Measurements from ENCODE around the gene APLP2. TPM values are rescaled to one million over a fixed set of nuclear protein-coding genes. Genes with fewer than 3 reads are reported as not detected.
A peak's percentile ranks its signal among the peaks of the same experiment; 100 is the strongest.

Gene APLP2
- total and polyA plus RNA-seq, 9 of the 15 experiments (the other 6 are each of a cell fraction or from before 2014, with no cell fraction given): 17.4 to 164 (median 118) TPM

DNA sequence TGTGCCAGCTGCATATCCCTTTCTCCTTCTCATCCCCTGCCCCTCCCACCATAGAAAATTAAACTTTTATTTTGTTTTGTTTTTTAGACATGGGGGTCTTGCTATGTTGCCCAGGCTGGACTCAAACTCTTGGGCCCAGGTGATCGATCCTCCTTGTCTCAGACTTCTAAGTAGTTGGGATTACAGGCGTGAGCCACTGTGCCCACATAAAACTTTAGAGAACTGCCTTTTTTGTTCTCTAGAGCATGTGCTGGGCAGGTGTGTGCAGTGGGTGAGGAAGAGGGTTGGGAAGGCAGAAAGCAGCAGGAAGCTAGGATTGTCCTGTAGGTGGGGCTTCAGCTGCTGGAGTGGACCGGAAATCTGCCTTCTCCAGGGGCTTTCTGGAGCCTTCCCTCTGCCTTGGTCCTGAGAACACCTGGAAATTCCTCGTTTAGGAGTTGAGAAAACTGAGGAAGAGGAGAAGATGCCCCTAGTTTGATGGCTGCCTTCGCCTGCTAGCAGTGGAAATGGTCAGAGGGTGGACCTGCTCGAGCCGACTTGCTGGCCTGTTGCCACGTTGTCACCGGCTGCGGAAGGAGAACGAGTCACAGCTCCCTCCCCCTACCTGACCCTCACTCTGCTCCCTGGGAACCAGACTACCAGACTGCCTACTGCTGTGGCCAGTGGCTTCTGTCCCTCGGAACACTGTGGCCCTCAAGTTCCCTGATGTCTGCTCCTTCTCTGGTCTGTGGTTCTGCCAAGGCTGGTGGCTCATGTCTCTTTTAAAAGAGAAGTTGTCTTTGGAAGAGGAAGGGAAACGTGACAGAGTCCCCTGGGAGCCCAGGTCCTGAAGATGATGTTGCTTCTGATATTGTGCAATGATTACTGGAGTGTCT is 93.9 kb downstream of the APLP2 start (continued):
- TF ChIP-seq, protein P1, sequence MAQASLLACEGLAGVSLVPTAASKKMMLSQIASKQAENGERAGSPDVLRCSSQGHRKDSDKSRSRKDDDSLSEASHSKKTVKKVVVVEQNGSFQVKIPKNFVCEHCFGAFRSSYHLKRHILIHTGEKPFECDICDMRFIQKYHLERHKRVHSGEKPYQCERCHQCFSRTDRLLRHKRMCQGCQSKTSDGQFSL (CRISPR knock-in tag; IDR thresholded peaks at IDR 0.05): no peak
- TF ChIP-seq, protein P1 (tag; IDR thresholded peaks at IDR 0.05): no peak
- no peak for TF ChIP-seq ZKSCAN3 (CRISPR knock-in tag; IDR thresholded peaks at IDR 0.05)
- no peak for TF ChIP-seq FOSL1 (tag; conservative IDR thresholded peaks at IDR 0.05)
- no peak for TF ChIP-seq ZNF436 (CRISPR knock-in tag; IDR thresholded peaks at IDR 0.05)
- TF ChIP-seq, protein P2, sequence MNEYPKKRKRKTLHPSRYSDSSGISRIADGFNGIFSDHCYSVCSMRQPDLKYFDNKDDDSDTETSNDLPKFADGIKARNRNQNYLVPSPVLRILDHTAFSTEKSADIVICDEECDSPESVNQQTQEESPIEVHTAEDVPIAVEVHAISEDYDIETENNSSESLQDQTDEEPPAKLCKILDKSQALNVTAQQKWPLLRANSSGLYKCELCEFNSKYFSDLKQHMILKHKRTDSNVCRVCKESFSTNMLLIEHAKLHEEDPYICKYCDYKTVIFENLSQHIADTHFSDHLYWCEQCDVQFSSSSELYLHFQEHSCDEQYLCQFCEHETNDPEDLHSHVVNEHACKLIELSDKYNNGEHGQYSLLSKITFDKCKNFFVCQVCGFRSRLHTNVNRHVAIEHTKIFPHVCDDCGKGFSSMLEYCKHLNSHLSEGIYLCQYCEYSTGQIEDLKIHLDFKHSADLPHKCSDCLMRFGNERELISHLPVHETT (CRISPR knock-in tag; conservative IDR thresholded peaks at IDR 0.05 in 1 of 2, IDR thresholded peaks at IDR 0.05 in 1 of 2): no peak
- TF ChIP-seq, protein P3, sequence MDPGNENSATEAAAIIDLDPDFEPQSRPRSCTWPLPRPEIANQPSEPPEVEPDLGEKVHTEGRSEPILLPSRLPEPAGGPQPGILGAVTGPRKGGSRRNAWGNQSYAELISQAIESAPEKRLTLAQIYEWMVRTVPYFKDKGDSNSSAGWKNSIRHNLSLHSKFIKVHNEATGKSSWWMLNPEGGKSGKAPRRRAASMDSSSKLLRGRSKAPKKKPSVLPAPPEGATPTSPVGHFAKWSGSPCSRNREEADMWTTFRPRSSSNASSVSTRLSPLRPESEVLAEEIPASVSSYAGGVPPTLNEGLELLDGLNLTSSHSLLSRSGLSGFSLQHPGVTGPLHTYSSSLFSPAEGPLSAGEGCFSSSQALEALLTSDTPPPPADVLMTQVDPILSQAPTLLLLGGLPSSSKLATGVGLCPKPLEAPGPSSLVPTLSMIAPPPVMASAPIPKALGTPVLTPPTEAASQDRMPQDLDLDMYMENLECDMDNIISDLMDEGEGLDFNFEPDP (CRISPR knock-in tag; IDR thresholded peaks at IDR 0.05): no peak
- peak; percentile 71 for TF ChIP-seq EP400 (IDR thresholded peaks at IDR 0.05)
- 0 out of 2 replicates have a peak, but pooled peaks have one; percentile 18 for TF ChIP-seq ATF7 (IDR thresholded peaks at IDR 0.05)
- TF ChIP-seq CEBPB (tag; IDR thresholded peaks at IDR 0.05): peak; percentile 89
- peak; percentile 90 for TF ChIP-seq NFIC (IDR thresholded peaks at IDR 0.05)
- TF ChIP-seq ZEB2 (IDR thresholded peaks at IDR 0.05): no peak
- TF ChIP-seq, protein P4, sequence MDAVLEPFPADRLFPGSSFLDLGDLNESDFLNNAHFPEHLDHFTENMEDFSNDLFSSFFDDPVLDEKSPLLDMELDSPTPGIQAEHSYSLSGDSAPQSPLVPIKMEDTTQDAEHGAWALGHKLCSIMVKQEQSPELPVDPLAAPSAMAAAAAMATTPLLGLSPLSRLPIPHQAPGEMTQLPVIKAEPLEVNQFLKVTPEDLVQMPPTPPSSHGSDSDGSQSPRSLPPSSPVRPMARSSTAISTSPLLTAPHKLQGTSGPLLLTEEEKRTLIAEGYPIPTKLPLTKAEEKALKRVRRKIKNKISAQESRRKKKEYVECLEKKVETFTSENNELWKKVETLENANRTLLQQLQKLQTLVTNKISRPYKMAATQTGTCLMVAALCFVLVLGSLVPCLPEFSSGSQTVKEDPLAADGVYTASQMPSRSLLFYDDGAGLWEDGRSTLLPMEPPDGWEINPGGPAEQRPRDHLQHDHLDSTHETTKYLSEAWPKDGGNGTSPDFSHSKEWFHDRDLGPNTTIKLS (IDR thresholded peaks at IDR 0.05; ENCODE audit: borderline replicate concordance, low read depth): peak; percentile 93
- no peak for TF ChIP-seq MTA3 (IDR thresholded peaks at IDR 0.05; ENCODE audit: borderline replicate concordance)
- no peak for TF ChIP-seq ZNF324 (CRISPR knock-in tag; IDR thresholded peaks at IDR 0.05)
- TF ChIP-seq HSF4 (CRISPR knock-in tag; IDR thresholded peaks at IDR 0.05; ENCODE audit: borderline replicate concordance): no peak
- TF ChIP-seq, protein P5, sequence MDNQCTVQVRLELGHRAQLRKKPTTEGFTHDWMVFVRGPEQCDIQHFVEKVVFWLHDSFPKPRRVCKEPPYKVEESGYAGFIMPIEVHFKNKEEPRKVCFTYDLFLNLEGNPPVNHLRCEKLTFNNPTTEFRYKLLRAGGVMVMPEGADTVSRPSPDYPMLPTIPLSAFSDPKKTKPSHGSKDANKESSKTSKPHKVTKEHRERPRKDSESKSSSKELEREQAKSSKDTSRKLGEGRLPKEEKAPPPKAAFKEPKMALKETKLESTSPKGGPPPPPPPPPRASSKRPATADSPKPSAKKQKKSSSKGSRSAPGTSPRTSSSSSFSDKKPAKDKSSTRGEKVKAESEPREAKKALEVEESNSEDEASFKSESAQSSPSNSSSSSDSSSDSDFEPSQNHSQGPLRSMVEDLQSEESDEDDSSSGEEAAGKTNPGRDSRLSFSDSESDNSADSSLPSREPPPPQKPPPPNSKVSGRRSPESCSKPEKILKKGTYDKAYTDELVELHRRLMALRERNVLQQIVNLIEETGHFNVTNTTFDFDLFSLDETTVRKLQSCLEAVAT (IDR thresholded peaks at IDR 0.05): no peak
- peak; percentile 31; the same call in 1 of the 2 replicates for TF ChIP-seq PHF8 (IDR thresholded peaks at IDR 0.05; ENCODE audit: borderline replicate concordance, low read length)
- TF ChIP-seq, protein P6, sequence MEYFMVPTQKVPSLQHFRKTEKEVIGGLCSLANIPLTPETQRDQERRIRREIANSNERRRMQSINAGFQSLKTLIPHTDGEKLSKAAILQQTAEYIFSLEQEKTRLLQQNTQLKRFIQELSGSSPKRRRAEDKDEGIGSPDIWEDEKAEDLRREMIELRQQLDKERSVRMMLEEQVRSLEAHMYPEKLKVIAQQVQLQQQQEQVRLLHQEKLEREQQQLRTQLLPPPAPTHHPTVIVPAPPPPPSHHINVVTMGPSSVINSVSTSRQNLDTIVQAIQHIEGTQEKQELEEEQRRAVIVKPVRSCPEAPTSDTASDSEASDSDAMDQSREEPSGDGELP (CRISPR knock-in tag; IDR thresholded peaks at IDR 0.05; ENCODE audit: borderline replicate concordance): no peak
- no peak for TF ChIP-seq CBX5 (IDR thresholded peaks at IDR 0.05; ENCODE audit: borderline replicate concordance, low read depth)
